ENCODE data around the gene COL6A2. TPM values are rescaled to one million over a fixed set of nuclear protein-coding genes. Genes with fewer than 3 reads are reported as not detected.
A peak's percentile ranks its signal among the peaks of the same experiment; 100 is the strongest.

Gene COL6A2
- total and polyA plus RNA-seq, 8 donors = 15.2 to 135 (median 65.5) TPM

DNA sequence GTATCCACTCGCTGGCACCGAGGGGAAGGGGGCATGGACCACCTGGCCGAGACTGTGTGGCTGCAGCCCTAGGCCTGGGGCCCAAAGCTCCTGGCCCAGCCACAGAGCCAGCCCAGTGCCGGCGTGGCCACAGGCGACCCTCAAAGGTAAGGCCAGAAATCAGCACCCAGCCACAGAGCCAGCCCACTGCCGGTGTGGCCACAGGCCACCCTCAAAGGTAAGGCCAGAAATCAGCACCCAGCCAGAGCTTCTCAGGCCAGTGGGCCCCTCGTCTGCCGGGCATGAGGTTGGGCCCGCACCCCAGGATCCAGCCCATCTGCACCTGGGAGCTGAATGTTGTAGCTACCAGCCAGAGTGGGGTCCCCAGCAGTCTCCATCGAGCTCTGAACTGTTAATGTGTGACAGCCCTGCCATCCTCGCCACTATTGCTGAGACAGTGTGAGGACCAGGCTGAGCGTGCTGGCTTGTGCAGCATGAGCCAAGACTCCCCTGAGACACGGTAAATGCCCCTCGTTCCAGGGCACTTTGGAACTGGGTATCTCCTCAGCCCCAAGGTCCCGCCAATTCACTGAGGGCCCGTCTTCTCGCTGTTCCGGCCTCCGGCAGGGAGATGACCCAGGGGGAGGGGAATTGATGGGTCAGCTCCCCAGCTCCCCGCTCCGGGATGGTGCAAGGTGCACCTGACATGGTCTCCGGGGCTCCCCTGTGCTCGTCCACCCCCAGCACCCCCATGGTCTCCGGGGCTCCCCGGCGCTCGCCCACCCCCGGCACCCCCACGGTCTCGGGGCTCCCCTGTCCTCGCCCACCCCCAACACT lies 62.1 kb downstream of the COL6A2 start:
- 90 to 95% methylated on average over 24 to 32 of the region's 32 CpGs for WGBS, 2 donors
- no peaks in the 10 kb centered on the region for H3K36me3 ChIP-seq
- peak in 3 of 6 donors; percentile 6 to 47 (median 12) for DNase-seq
- TF ChIP-seq CTCF (IDR thresholded peaks at IDR 0.05) = no peak
- H3K4me3 ChIP-seq = no peak overlapping the region
- intact Hi-C loops (cut with DNase I) = no loop called here
- H3K9me3 ChIP-seq = no peaks in the 10 kb centered on the region
- FAIRE-seq = no peak
- no peak for ATAC-seq
- H3K27me3 ChIP-seq = no peaks in the 10 kb centered on the region
- no peak overlapping the region for H3K27ac ChIP-seq
- no peaks in the 10 kb centered on the region for H3K4me1 ChIP-seq

DNA sequence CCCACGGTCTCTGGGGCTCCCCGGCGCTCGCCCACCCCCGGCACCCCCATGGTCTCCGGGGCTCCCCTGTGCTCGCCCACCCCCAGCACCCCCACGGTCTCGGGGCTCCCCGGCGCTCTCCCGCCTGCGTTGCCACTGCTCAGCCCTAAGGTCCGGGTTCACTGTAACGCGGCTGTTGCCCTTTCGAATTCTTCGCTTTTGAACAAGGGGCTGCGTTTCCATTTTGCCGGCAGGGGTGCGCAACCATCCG lies 62.7 kb downstream of the COL6A2 start:
- H3K27me3 ChIP-seq = no peaks in the 10 kb centered on the region
- FAIRE-seq = no peak
- whole genome bisulfite sequencing, 2 donors = 90 to 97% methylated on average over 22 of the region's 22 CpGs
- DNase-seq = peak in 2 of 6 donors; percentile 26 to 36
- TF ChIP-seq CTCF (IDR thresholded peaks at IDR 0.05) = no peak
- no peaks in the 10 kb centered on the region for H3K9me3 ChIP-seq
- H3K27ac ChIP-seq = no peak overlapping the region
- no peaks in the 10 kb centered on the region for H3K4me1 ChIP-seq
- H3K36me3 ChIP-seq = no peaks in the 10 kb centered on the region
- intact Hi-C loops (cut with DNase I) = no loop called here
- ATAC-seq = no peak
- H3K4me3 ChIP-seq = no peak overlapping the region

DNA sequence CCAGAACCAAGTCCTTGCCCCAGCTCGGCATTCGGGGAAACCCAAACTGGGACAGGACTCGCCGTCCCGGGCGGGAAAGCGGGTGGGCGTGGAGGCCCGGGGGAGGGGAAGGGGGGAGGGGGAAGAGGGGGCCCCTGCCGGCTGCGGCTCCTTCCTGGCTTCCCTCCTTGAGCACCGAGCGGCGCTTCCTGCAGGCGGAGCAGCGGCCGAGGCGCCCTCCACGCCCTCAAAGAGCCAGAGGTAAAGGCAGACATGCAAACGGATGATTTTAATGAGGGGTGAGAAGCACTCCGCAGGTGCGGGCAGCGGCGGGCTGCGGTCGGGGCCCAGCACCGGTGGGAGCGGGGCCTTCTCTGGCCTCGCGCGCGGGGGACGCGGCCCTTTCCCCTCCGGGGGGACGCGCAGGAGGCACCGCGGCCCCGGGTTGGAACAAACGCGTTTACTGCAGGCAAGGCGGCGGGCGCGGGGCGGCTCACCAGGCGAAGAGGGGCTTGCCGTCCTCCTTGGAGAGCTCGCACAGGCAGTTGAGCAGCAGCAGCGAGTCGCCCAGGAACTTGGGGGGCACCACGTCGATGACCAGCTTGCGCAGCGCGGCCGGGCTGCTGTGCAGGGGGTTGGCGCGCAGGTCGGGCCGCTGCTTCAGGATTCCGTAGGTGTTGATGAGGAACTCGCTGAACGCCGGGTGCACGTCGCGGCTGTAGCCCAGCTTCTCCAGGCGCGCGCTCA lies 63.2 kb downstream of the COL6A2 start:
- Histone ChIP-seq H3K27me3 (no peaks in the 10 kb centered on the region), H3K4me3 (no peak overlapping the region), H3K9me3 (no peaks in the 10 kb centered on the region), H3K36me3 (no peaks in the 10 kb centered on the region), H3K4me1 (no peaks in the 10 kb centered on the region), H3K27ac (no peak overlapping the region)
- no peak for ATAC-seq
- FAIRE-seq = no peak
- TF ChIP-seq CTCF (IDR thresholded peaks at IDR 0.05) = no peak
- peak in 5 of 6 donors; percentile 12 to 68 (median 31) for DNase-seq
- intact Hi-C loops (cut with DNase I) = no loop called here
- 81 to 94% methylated on average over 56 to 72 of the region's 72 CpGs for WGBS, 2 donors

- intact Hi-C loops (cut with DNase I) = no loop called here
- H3K27ac ChIP-seq = no peak overlapping the region
- WGBS, 2 donors = 75 to 94% methylated on average over 62 to 72 of the region's 72 CpGs
- no peak for TF ChIP-seq CTCF (IDR thresholded peaks at IDR 0.05)
- H3K27me3 ChIP-seq = no peaks in the 10 kb centered on the region
- no peaks in the 10 kb centered on the region for H3K9me3 ChIP-seq
- DNase-seq = peak in 5 of 6 donors; percentile 7 to 50 (median 22)
- H3K36me3 ChIP-seq = no peaks in the 10 kb centered on the region
- ATAC-seq = no peak
- no peaks in the 10 kb centered on the region for H3K4me1 ChIP-seq
- no peak for FAIRE-seq
- H3K4me3 ChIP-seq = no peak overlapping the region
Measured at GRCh38 chr21:46161633-46162592, 64.0 kb downstream of the COL6A2 start.
